Spinal cord (tissue), 10 donors: ENCODE measurements around the gene ASTN2. TPM values are rescaled to one million over a fixed set of nuclear protein-coding genes. Genes with fewer than 3 reads are reported as not detected.

Experiments used
- DNase-seq, 6 donors: peaks; one replicate each; pipeline versions ENCODE4 v3.0.0 to v3.0.0-alpha.2; 2013 to 2015; ENCODE audit warnings: low spot score in 6 of 6, low read depth in 4 of 6
- H3K27ac ChIP-seq: one replicate; pipeline ENCODE4 v1.5.1; 2013; ENCODE audit warnings: low read depth, low read length, control low read depth
- H3K27me3 ChIP-seq: one replicate; pipeline ENCODE4 v1.6.1; 2013; ENCODE audit warnings: low read length; ENCODE audit not compliant: control insufficient read depth, insufficient read depth
- H3K36me3 ChIP-seq: one replicate; pipeline ENCODE4 v1.6.1; 2013; ENCODE audit warnings: low read length; ENCODE audit not compliant: control insufficient read depth, insufficient read depth
- H3K4me1 ChIP-seq: one replicate; pipeline ENCODE4 v1.6.1; 2013; ENCODE audit warnings: low read length; ENCODE audit not compliant: control insufficient read depth, insufficient read depth
- H3K4me3 ChIP-seq: one replicate; pipeline ENCODE4 v1.5.1; 2013; ENCODE audit warnings: low read depth, low read length, control low read depth
- H3K9me3 ChIP-seq: one replicate; pipeline ENCODE4 v1.6.1; 2013; ENCODE audit warnings: low read length; ENCODE audit not compliant: control insufficient read depth, insufficient read depth
- WGBS: methylation state at CpG from one replicate; pipeline ENCODE4 v1.1.5; 2013; ENCODE audit warnings: missing lambda C conversion rate; ENCODE audit not compliant: insufficient coverage; 5-methylcytosine and 5-hydroxymethylcytosine counted together
- polyA plus RNA-seq, 2 donors: library from polyadenylated mRNA; unstranded; fragments of 120-200 nt; gene quantifications; one replicate each; pipeline ENCODE4 v1.2.1, GENCODE V29; 2013; ENCODE audit not compliant: insufficient read length in 2 of 2
- total RNA-seq, 2 donors: library from RNA; depleted of rRNA in 1 of 2; stranded (reverse); fragments of 120-200 nt in 1 of 2; fragments of >200 nt in 1 of 2; gene quantifications; one replicate each; pipeline versions ENCODE4 v1.2.3 to v1.2.4, GENCODE V29; 2013 to 2014
- donor health status: healthy.

ASTN2 gene
- total and polyA plus RNA-seq, 4 donors = 35.8 to 48.8 (median 41.4) TPM

DNA sequence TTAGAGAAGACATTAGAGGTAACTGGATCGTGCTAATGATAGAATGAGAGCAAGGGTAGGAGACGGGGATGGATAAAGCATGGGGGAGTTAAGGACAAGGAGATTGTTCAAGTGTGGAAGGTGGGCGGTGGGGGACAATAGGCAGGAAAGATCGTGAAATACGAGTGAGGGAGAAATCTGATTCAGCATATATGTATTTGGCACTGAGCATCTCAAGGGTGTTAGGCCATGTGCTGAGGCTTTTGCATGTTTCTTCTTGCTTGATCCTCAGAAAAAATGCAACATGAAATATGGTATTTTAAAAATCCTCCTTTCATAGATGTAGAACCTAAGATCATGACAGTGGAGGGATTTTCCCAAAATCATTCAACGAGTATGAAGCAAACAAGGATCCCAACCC lies 1020.8 kb downstream of the ASTN2 start:
- Histone ChIP-seq H3K4me1 (no peaks in the 10 kb centered on the region), H3K36me3 (no peaks in the 10 kb centered on the region), H3K27me3 (no peaks in the 10 kb centered on the region), H3K4me3 (no peak overlapping the region), H3K27ac (no peak overlapping the region), H3K9me3 (no peaks in the 10 kb centered on the region)
- DNase-seq = no peak
- 90% methylated on average over 5 of the region's 6 CpGs for WGBS

GRCh38 chr9:116393198-116393597 lies 1021.7 kb downstream of the ASTN2 start:
- H3K4me3 ChIP-seq = no peak overlapping the region
- WGBS = no CpG with 5 or more reads among the region's 1 CpG
- no peaks in the 10 kb centered on the region for H3K4me1 ChIP-seq
- H3K27ac ChIP-seq = no peak overlapping the region
- no peak for DNase-seq
- H3K27me3 ChIP-seq = no peaks in the 10 kb centered on the region
- no peaks in the 10 kb centered on the region for H3K9me3 ChIP-seq
- H3K36me3 ChIP-seq = no peaks in the 10 kb centered on the region

DNA sequence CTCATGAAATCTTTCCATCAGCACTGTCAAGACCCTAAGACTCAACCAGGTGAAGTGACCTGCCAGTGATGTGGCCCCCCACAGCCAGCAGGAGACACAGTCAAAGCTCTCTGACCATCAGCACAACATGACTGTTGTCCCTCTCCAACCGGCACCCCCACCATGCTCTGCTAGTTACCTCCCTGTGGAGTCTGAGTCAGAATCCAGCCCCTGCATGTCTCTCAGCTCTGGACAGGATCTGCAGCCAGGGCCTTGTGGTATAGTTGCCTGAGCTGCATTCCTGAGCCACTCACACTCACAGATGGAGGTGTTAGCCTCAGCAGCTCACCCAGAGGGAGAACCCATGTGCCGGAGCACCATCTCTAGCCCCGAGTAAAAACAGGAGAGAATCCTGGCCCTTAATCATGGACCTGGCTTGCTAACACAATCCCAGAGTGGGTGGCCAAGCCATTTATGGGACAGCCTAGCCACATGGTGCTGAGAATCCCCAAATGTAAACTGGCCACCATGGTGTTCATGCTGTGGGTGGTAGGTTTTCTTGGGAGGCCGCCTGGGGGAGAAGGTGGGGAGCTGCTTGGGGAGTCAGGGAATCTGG lies 1023.5 kb downstream of the ASTN2 start:
- 78% methylated on average over 4 of the region's 4 CpGs for WGBS
- Histone ChIP-seq H3K9me3 (no peaks in the 10 kb centered on the region), H3K27me3 (no peaks in the 10 kb centered on the region), H3K4me1 (no peaks in the 10 kb centered on the region), H3K4me3 (no peak overlapping the region), H3K36me3 (no peaks in the 10 kb centered on the region), H3K27ac (no peak overlapping the region)
- no peak for DNase-seq

GRCh38 chr9:116390303-116391228 lies 1024.3 kb downstream of the ASTN2 start:
- no peak for DNase-seq
- Histone ChIP-seq H3K27ac (no peak overlapping the region), H3K27me3 (no peaks in the 10 kb centered on the region), H3K4me1 (no peaks in the 10 kb centered on the region), H3K4me3 (no peak overlapping the region), H3K36me3 (no peaks in the 10 kb centered on the region), H3K9me3 (no peaks in the 10 kb centered on the region)
- 95% methylated on average over 6 of the region's 7 CpGs for WGBS

GRCh38 chr9:116389541-116390302 lies 1025.1 kb downstream of the ASTN2 start:
- 100% methylated on average over 1 of the region's 1 CpG for WGBS

DNA sequence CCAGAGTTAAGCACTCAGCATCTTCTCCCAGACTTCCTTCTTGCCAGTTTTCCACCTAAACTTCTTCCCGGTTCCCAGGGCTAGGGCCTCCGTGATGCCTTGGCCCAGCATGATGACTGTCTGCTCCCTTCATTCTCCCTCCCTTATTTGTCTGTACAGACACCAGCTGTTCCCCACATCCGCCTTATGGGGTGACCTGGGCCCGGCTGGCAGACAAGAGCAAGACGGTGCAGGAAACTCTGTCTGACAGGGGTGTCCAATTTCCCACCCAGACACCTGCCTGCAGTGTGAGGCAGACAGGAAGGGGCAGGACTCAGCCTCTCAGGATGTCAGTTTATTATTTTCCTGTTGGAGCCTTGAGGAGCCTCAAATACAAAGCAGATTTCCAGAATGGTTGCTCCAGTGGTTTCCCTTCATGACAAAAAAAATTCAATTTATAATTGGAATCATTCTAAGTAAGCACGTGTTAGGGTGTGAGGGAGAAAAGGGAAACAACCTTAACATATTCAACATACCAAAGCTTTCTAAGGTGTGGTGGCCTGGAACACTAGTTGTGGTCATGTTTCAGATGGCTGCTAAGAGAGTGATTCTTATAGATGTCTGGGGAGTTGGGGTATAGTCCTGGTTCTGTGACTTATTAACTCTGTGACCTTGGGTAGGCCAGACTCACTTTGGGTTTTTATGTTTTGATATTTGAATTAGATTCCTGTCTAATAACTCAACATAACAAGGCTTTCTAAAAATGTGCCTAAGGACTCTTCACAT lies 1026.7 kb downstream of the ASTN2 start:
- Histone ChIP-seq H3K27me3 (no peaks in the 10 kb centered on the region), H3K4me3 (no peak overlapping the region), H3K36me3 (no peaks in the 10 kb centered on the region), H3K4me1 (no peaks in the 10 kb centered on the region), H3K9me3 (no peaks in the 10 kb centered on the region), H3K27ac (no peak overlapping the region)
- WGBS = 77% methylated on average over 4 of the region's 6 CpGs
- no peak for DNase-seq

More at GRCh38 chr9:116389541-116390302, 1025.1 kb downstream of the ASTN2 start:
- H3K27me3 ChIP-seq = no peaks in the 10 kb centered on the region
- no peak for DNase-seq
- H3K4me3 ChIP-seq = no peak overlapping the region
- no peaks in the 10 kb centered on the region for H3K4me1 ChIP-seq
- H3K9me3 ChIP-seq = no peaks in the 10 kb centered on the region
- H3K27ac ChIP-seq = no peak overlapping the region
- H3K36me3 ChIP-seq = no peaks in the 10 kb centered on the region

- DNase-seq = no peak
- no CpG with 5 or more reads among the region's 4 CpGs for WGBS
- no peaks in the 10 kb centered on the region for H3K27me3 ChIP-seq
- no peaks in the 10 kb centered on the region for H3K4me1 ChIP-seq
- no peak overlapping the region for H3K27ac ChIP-seq
- no peak overlapping the region for H3K4me3 ChIP-seq
- no peaks in the 10 kb centered on the region for H3K36me3 ChIP-seq
- no peaks in the 10 kb centered on the region for H3K9me3 ChIP-seq
Observed at GRCh38 chr9:116383936-116384335, 1030.9 kb downstream of the ASTN2 start.

- Histone ChIP-seq H3K27ac (no peak overlapping the region), H3K9me3 (no peaks in the 10 kb centered on the region), H3K4me1 (no peaks in the 10 kb centered on the region), H3K4me3 (no peak overlapping the region), H3K36me3 (no peaks in the 10 kb centered on the region), H3K27me3 (no peaks in the 10 kb centered on the region)
- DNase-seq = peak in 1 of 6 donors; percentile 16
- WGBS = no CpG with 5 or more reads among the region's 5 CpGs
Observed at GRCh38 chr9:116383133-116383532, 1031.7 kb downstream of the ASTN2 start.

- DNase-seq = no peak
- Histone ChIP-seq H3K9me3 (no peaks in the 10 kb centered on the region), H3K27ac (no peak overlapping the region), H3K4me3 (no peak overlapping the region), H3K27me3 (no peaks in the 10 kb centered on the region), H3K36me3 (no peaks in the 10 kb centered on the region), H3K4me1 (no peaks in the 10 kb centered on the region)
- 83% methylated on average over 4 of the region's 4 CpGs for WGBS
Observed at GRCh38 chr9:116382053-116382452, 1032.8 kb downstream of the ASTN2 start.
